GM19238 (cell line): ENCODE results near the gene CRYGB.
"Not testable (repeated sequence)": the region's sequence is repeated elsewhere in the genome, so short reads cannot be mapped to it uniquely, and the experiment has no call there.

ENCODE experiments used
- DNase-seq: peaks from one replicate; pipeline ENCODE4 v3.0.0; 2011; ENCODE audit warnings: low spot score; ENCODE audit not compliant: insufficient read length

The CRYGB gene

GRCh38 chr2:208150956-208151355, 5.0 kb upstream of the CRYGB start:
- no peak for DNase-seq

GRCh38 chr2:208150094-208150493, 4.1 kb upstream of the CRYGB start:
- no peak for DNase-seq

DNA sequence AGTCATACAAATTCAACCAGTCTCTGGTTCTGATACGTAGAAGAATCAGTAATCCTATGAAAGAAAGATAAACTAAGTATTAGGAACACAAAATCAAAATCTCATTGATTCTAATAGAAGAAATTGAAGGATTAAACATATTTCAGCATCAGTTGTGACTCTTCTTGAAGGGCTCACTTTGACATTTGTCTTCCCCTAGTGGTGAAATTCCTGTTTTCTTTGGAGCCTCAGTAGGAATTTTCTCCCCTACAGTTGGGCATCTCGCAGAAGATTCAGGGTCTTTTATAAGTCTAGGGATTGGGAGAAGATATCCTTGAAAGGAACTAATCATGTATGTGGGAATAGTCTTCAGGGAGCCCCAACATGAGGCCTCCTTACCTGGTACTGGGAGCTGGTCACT, 2.8 kb upstream of the CRYGB start:
- DNase-seq, result no peak

DNA sequence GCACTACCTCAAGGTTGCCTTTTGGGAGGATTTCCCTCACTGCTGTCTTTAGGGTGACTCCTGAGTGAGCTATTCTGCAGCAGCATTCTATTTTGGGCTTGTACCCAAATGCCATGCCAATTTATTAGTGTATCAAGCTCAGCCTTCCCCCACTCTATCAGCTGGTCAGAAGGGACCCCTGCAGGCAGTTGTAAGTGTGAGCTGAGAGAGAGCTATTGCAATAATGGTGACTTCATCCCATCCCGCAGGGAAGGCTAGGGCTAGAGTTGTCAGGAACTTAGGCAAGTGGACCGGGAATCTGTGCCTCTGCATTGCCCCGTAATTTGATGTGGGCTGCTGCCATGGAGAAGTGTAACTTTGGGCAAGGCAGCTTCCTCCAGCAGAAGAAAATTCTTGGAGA, 1.8 kb upstream of the CRYGB start:
- no peak for DNase-seq

- DNase-seq, result no peak
These were observed 1.1 kb upstream of the CRYGB start for GRCh38 chr2:208147008-208147407.

DNA sequence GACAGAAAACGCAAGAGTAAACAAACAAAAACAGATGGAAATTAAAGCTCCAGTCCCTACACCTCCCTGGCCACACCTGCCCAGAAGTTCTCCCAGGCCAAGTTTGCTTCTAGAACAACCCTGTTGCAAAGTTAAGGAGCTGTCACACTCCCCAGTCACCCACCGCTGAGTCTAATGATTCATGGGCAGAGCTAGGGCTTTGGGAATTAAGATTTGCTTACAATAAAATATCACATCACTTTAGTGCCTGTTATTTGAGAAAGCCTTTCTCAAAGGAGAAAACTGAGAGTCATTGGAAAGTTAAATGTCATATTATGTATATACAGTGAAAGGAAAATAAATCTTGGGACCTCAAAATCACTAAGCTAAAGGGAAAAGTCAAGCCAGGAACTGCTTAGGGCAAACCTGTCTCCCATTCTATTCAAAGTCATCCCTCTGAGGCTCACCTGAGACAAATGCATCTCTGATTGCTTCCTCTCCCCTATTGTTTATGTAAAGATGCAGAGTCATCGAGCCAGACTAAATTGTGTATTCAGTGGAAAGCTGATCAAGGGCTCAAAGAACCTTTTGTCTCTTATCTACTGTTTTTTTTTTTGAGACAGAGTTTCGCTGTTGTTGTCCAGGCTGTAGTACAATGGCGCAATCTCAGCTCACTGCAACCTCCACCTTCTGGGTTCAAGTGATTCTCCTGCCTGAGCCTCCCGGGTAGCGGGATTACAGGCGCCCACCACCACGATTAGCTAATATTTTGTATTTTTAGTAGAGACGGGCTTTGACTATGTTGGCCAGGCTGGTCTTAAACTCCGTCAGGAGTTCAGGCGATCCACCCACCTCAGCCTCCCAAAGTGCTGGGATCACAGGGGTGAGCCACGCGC, 2.8 kb downstream of the CRYGB start:
- no peak for DNase-seq

DNA sequence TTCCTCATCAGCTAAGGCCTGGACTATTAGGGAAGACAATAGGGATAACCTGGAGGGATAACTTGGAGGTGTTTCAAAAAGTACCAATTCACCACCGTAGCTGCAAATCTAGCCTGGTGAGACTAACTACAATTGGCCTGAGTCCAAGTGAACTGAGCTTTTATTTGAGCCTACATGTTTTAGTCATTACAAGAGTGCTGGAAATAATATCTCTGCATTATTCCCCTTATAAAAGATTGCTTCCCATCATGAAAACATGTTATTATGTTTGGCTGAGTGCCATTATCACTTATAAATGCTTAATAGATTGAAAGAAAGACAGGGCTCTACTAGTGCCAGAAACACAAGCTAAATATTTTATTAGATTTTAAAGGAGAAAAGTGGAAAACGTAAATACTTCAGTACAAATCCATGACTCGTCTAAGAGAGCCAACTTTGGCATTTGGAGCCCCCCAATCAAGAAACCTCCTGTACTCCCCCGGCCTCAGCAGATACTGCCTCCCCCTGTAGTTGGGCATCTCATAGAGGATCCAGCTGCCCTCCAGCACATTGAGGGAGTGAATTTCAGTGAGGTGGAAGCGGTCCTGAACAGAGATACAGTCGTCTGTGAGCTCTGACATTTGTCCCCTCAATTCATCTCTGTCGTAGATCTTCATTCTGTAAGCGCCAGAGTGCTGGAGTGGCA, 3.6 kb downstream of the CRYGB start:
- DNase-seq, result no peak

DNA sequence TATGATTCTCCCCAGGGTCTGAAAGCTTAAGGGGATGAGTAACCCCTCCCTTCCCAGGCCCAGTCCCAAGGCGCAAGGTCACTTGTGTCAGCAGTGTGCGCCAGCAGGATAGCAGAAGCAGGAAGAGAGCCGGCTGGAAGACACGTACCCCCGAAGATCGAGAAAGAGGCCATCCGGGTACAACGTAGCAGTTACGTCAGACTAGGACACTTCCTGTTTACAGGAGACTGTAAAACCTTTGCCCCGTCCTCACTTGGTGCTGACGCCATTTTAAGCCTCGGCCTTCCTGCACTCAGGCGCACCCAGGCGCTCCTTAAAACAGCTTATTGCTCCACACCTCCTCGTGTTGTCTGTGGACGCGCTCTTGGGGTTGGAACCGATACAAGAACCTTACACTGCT, 6.5 kb downstream of the CRYGB start:
- DNase-seq, result no peak

- DNase-seq, result not testable (repeated sequence)
These were observed 7.6 kb downstream of the CRYGB start for GRCh38 chr2:208138334-208138733.

DNA sequence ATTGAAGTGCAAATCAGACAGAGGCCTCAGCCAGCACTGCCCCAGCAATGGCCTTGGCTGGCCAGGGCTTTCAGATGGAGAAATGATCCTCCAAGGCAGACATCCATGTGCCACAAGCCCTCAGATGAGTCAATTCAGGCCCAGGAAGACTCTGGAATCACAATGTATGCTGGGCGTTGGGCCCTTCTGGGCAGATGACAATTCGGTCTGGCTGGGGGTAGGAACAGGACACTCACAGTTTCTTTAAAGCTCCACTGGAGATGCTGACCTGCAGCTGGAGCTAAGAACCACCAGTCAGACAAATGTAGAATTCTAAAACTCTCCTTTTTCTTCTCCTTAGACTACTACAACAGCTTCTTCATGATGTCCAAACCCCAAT, 9.3 kb downstream of the CRYGB start:
- no peak for DNase-seq

DNA sequence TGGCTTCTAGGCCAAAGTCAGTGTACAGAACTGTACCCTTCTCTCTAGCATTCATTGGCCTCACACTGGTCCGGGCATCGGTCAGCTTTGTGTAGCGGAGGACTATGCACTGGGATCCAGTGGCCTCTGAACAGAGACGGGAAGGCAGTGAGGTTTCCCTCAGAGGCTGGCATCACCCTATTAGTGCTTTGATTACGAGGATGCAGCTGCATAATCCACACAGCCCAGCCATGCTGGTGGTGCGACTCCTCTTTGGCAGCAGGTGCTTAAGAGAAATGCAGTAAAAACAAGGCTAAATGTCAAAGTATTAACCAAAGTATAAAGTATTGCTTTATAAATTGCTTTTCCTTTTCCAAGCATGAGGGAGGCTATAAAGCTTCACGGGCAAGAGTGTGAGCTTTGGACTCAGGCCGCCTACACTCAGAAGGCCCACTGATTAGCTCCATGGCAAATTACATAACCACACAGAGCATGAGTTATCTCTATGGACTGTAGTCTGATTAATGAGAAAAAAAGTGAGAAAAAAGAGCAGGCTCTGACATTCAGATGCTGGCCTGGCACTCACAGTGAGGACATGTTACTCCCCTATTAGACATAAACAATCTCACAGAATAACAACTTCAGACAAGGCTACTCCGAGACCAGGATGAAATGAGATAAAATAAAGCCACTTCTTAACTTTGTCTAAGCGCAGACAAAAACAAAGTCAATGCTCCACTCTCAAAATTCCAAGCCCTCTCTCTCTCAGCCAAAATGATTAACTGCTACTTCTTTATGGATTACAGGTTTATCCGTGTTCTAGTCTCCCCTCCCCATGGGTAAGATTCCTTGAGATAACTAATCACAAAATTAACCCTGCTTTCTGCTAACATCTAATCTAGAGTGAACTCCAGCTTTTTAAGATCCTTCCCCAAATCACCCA, 9.9 kb downstream of the CRYGB start:
- no peak for DNase-seq

- DNase-seq, result no peak
These were observed 10.9 kb downstream of the CRYGB start for GRCh38 chr2:208134928-208135586.

- DNase-seq, result no peak
These were observed 15.2 kb downstream of the CRYGB start for GRCh38 chr2:208130712-208131110.

- DNase-seq, result no peak
These were observed 15.9 kb downstream of the CRYGB start, which contains the start of gene CRYGC for GRCh38 chr2:208129744-208130711. Gene CRYGC (minus strand): TSS chr2:208129828. CDS start chr2:208129792, 36 bp downstream.

- no peak for DNase-seq
These were observed 17.8 kb downstream of the CRYGB start for GRCh38 chr2:208128136-208128535.

DNA sequence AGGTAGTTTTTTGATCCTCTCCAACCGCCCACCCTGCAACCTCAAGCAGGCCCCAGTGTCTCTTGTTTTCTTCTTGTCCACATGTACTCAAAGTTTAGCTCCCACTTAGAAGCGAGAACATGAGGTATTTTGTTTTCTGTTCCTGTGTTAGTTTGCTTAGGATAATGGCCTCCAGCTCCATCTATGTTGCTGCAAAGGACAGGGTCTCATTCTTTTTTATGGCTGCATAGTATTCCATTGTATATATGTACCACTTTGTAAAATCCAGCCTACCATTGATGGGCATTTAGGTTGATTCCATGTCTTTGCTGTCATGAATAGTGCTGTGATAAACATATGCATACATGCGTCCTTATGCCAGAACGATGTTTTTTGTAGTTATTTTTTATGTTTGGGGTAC, 18.9 kb downstream of the CRYGB start:
- DNase-seq, result no peak

- DNase-seq, result no peak
These were observed 20.7 kb downstream of the CRYGB start for GRCh38 chr2:208125251-208125650.

DNA sequence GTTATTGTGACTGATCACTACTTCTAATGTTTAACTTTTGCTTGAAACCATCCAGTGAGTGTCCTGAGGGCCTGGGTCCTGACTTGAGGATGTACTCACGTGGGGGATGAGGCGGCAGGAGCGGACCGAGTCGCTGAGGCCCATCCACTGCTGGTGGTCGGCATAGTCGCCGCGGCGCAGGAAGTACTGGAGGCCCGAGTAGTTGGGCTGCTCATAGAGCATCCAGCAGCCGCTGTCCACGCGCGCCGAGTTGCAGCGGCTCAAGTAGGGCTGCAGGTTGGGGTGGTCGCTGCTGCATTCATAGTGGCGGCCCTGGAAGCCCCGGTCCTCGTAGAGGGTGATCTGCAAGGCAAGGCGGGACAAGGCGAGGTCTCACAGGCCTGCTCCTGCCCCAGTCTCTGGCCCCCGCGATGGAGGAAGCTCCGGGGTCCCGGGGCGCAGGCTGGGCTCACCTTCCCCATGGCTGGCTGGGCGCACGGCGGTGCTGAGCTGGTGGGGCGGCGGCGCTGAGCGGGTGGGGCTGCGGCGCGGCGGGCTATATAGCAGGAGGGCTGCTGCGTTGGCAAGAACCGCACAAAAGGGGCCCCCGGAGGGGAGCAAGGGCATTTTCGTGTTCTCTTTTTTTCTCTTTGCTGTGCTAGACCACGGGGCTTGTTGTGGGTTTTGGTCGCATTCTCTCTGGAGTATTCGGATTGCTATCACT, 21.8 kb downstream of the CRYGB start, which contains the start of gene CRYGD:
CRYGD (minus strand) TSS at position 512 of the 703 bp plus-strand sequence; CDS start at position 461, 51 bp downstream.
- not testable (repeated sequence) for DNase-seq

GRCh38 chr2:208122248-208122647, 23.7 kb downstream of the CRYGB start:
- DNase-seq, result no peak
